H1 (cell line): Measurements from ENCODE around the gene NCLN. TPM values are rescaled to one million over a fixed set of nuclear protein-coding genes. Genes with fewer than 3 reads are reported as not detected.

Experiments
- EP300 ChIP-seq, 2 experiments: IDR thresholded peaks; 1 replicate in 1 of 2; 2 replicates in 1 of 2; pipeline ENCODE4 v1.6.1; 2011 to 2012; ENCODE audit warnings: low read depth in 2 of 2, low read length in 2 of 2, mild to moderate bottlenecking in 2 of 2, borderline replicate concordance in 1 of 2, inconsistent platforms in 1 of 2, moderate library complexity in 1 of 2
- NANOG ChIP-seq: IDR thresholded peaks from 2 replicates; pipeline ENCODE4 v1.6.1; 2011; ENCODE audit warnings: low read length, low read depth, mild to moderate bottlenecking, inconsistent platforms; ENCODE audit not compliant: insufficient read depth, poor library complexity, severe bottlenecking
- RXRA ChIP-seq: IDR thresholded peaks from 2 replicates; pipeline ENCODE4 v1.6.1; 2011; ENCODE audit warnings: low read depth, mild to moderate bottlenecking, low read length, moderate library complexity; ENCODE audit not compliant: insufficient read depth
- SAP30 ChIP-seq: fragments of 300-600 bp; sonication (generic); IDR thresholded peaks from 2 replicates; pipeline ENCODE4 v1.7.1; 2012; ENCODE audit warnings: low read length, moderate library complexity, mild to moderate bottlenecking, inconsistent platforms; ENCODE audit not compliant: insufficient read depth, insufficient replicate concordance
- SIN3A ChIP-seq, 2 experiments: IDR thresholded peaks in 1 of 2; conservative IDR thresholded peaks in 1 of 2; 2 replicates each; pipeline ENCODE4 v1.6.1; 2011 to 2012; ENCODE audit warnings: low read length in 2 of 2, improper control_type of control experiment in 1 of 2, low read depth in 1 of 2, mild to moderate bottlenecking in 1 of 2
- TEAD4 ChIP-seq: IDR thresholded peaks from 2 replicates; pipeline ENCODE4 v1.6.1; 2012; ENCODE audit warnings: low read depth, low read length, inconsistent platforms, mixed read lengths
- YY1 ChIP-seq: IDR thresholded peaks from 2 replicates; pipeline ENCODE4 v1.6.1; 2011; ENCODE audit warnings: low read depth, mild to moderate bottlenecking, low read length
- polyA plus RNA-seq, 7 experiments: library from polyadenylated mRNA; depleted of rRNA in 3 of 7; stranded (reverse) in 5 of 7; unstranded in 2 of 7; fragments of >200 nt in 5 of 7; fragments of 200-250 nt in 2 of 7; gene quantifications; 1 replicate in 5 of 7; 2 replicates in 1 of 7; 4 replicates in 1 of 7; pipeline versions ENCODE4 v1.2.1 to v1.2.3, GENCODE V29; 2011 to 2013; ENCODE audit warnings: missing spikeins in 2 of 7, mixed read lengths in 2 of 7
- total RNA-seq: library from RNA; stranded (reverse); fragmentation: NEBNext Ultra II Directional; extraction: Animal tissue kit (Norgen Biotek cat#: 25700); gene quantifications from 2 replicates; pipeline ENCODE4 v1.2.1, GENCODE V29; 2021

The NCLN gene
- total and polyA plus RNA-seq, 2 of the 8 experiments (the other 6 are each of a cell fraction or from before 2014, with no cell fraction given), result 89.2 to 103 TPM

- TF ChIP-seq SIN3A (conservative IDR thresholded peaks at IDR 0.05 in 1 of 2, IDR thresholded peaks at IDR 0.05 in 1 of 2; ENCODE audit: low read depth in 1 of 2, low read length in 2 of 2), result no peak
- no peak for TF ChIP-seq SAP30
- TF ChIP-seq TEAD4, result no peak
- TF ChIP-seq EP300 (IDR thresholded peaks at IDR 0.05; ENCODE audit: borderline replicate concordance in 1 of 2, low read depth in 2 of 2, low read length in 2 of 2), result no peak
- no peak for TF ChIP-seq NANOG
- TF ChIP-seq RXRA, result no peak
- TF ChIP-seq YY1, result no peak
- TF ChIP-seq, all 59 proteins: peak for 0
Observed at GRCh38 chr19:3203805-3204645, 18.3 kb downstream of the NCLN start (continued).
